HG03060 (cell line): ENCODE results near the gene CSNK1A1L.

Source experiments
- ATAC-seq: cut with Tn5 transposase; IDR thresholded peaks from one replicate; pipeline ENCODE4 v1.9.1; 2021; ENCODE audit warnings: low read depth, moderate number of reproducible peaks; ENCODE audit not compliant: unreplicated experiment

CSNK1A1L gene

GRCh38 chr13:37107868-37108267 is 2.4 kb upstream of the CSNK1A1L start:
- ATAC-seq, result no peak

GRCh38 chr13:37107456-37107855 is 2.0 kb upstream of the CSNK1A1L start:
- ATAC-seq, result no peak

GRCh38 chr13:37106642-37107041 is 1.2 kb upstream of the CSNK1A1L start:
- ATAC-seq, result no peak

GRCh38 chr13:37102896-37103295 is 2.6 kb downstream of the CSNK1A1L start:
- ATAC-seq, result no peak

GRCh38 chr13:37101201-37101600 is 4.3 kb downstream of the CSNK1A1L start:
- no peak for ATAC-seq

GRCh38 chr13:37100731-37101130 is 4.7 kb downstream of the CSNK1A1L start:
- ATAC-seq, result no peak

- no peak for ATAC-seq
These were observed 8.4 kb downstream of the CSNK1A1L start for GRCh38 chr13:37097076-37097475.

GRCh38 chr13:37094840-37095239 is 10.6 kb downstream of the CSNK1A1L start:
- no peak for ATAC-seq

GRCh38 chr13:37094099-37094498 is 11.4 kb downstream of the CSNK1A1L start:
- no peak for ATAC-seq

- no peak for ATAC-seq
These were observed 13.6 kb downstream of the CSNK1A1L start for GRCh38 chr13:37091835-37092234.

- no peak for ATAC-seq
These were observed 14.6 kb downstream of the CSNK1A1L start for GRCh38 chr13:37090912-37091311.

GRCh38 chr13:37089495-37089894 is 16.0 kb downstream of the CSNK1A1L start:
- ATAC-seq, result no peak

GRCh38 chr13:37087486-37087885 is 18.0 kb downstream of the CSNK1A1L start:
- ATAC-seq, result no peak

- no peak for ATAC-seq
These were observed 19.9 kb downstream of the CSNK1A1L start for GRCh38 chr13:37085606-37086005.

GRCh38 chr13:37076818-37077217 is 28.6 kb downstream of the CSNK1A1L start:
- ATAC-seq, result no peak

- no peak for ATAC-seq
These were observed 30.3 kb downstream of the CSNK1A1L start for GRCh38 chr13:37075164-37075563.

GRCh38 chr13:37074703-37075102 is 30.8 kb downstream of the CSNK1A1L start:
- ATAC-seq, result no peak

- no peak for ATAC-seq
These were observed 33.4 kb downstream of the CSNK1A1L start for GRCh38 chr13:37072024-37072423.

- ATAC-seq, result no peak
These were observed 34.5 kb downstream of the CSNK1A1L start for GRCh38 chr13:37070956-37071355.

- ATAC-seq, result no peak
These were observed 35.2 kb downstream of the CSNK1A1L start for GRCh38 chr13:37070145-37070695.

GRCh38 chr13:37069597-37070103 is 35.8 kb downstream of the CSNK1A1L start:
- no peak for ATAC-seq

- no peak for ATAC-seq
These were observed 36.5 kb downstream of the CSNK1A1L start for GRCh38 chr13:37068962-37069361.

- ATAC-seq, result no peak
These were observed 37.6 kb downstream of the CSNK1A1L start for GRCh38 chr13:37067874-37068273.
